Measurements from ENCODE around the gene LLGL2. TPM values are rescaled to one million over a fixed set of nuclear protein-coding genes. Genes with fewer than 3 reads are reported as not detected.

LLGL2 gene
- total and polyA plus RNA-seq, 10 of the 15 experiments (the other 5 are each of a cell fraction or from before 2014, with no cell fraction given): 0.21 to 9.9 (median 4.5) TPM

- no peak overlapping the region for H2AFZ ChIP-seq (ENCODE audit: control insufficient read depth, low read depth, low read length)
- no peaks in the 10 kb centered on the region for H4K20me1 ChIP-seq (ENCODE audit: control insufficient read depth, insufficient read depth)
- no peak overlapping the region for H3K9ac ChIP-seq (ENCODE audit: control insufficient read depth, insufficient read depth, low read length)
- in situ Hi-C loops (cut with MboI) (no loop called here), intact Hi-C loops (cut with micrococcal nuclease; ENCODE audit: unreplicated experiment) (no loop called here)
- ChIA-PET CTCF (no interaction called here), POLR2A (interaction anchor here (0.7 kb wide), 1 partner anchor 518 kb away, joined by 3 read pairs; no protein-coding TSS in a partner anchor), SMC1A (ENCODE audit: uncharacterized antibody, unreplicated experiment) (no interaction called here), RAD21 (ENCODE audit: unreplicated experiment) (interaction anchor here (1.1 kb wide), 1 partner anchor 222 kb away, joined by 5 read pairs; no protein-coding TSS in a partner anchor)
- 62% methylated on average over 19 of the region's 19 CpGs for WGBS (ENCODE audit: insufficient coverage, insufficient replicate concordance, low lambda C conversion rate, missing lambda C conversion rate)
- no peak overlapping the region for H3K4me2 ChIP-seq (ENCODE audit: control insufficient read depth, insufficient read depth)
- no TSS peak for BruUV-seq (replicated peaks)
- peaks cover 0 to 6% of the 10 kb centered on the region in 2 experiments; a peak in 2 of 4 replicates for H3K27me3 ChIP-seq (replicated peaks in 1 of 2; ENCODE audit: control insufficient read depth in 2 of 2, insufficient read depth in 2 of 2, low read length in 1 of 2)
- H3K9me3 ChIP-seq (replicated peaks; ENCODE audit: control insufficient read depth, insufficient read depth, low read length): no peaks in the 10 kb centered on the region
- no peaks in the 10 kb centered on the region for H3K36me3 ChIP-seq (ENCODE audit: control insufficient read depth in 2 of 2, insufficient read depth in 2 of 2, low read length in 1 of 2)
- DNase-seq (ENCODE audit: low read depth, low spot score) (no peak), ATAC-seq (no peak), FAIRE-seq (no peak)
- no peak overlapping the region for H3K4me3 ChIP-seq
- no peak overlapping the region for H3K27ac ChIP-seq (ENCODE audit: control insufficient read depth, insufficient read depth)
- H3K79me2 ChIP-seq (ENCODE audit: control insufficient read depth, insufficient read depth, low read length): no peaks in the 10 kb centered on the region
- peaks cover 17% of the 10 kb centered on the region for H3K4me1 ChIP-seq (ENCODE audit: control insufficient read depth, insufficient read depth, low read length)
- TF ChIP-seq SUPT20H (IDR thresholded peaks at IDR 0.05; ENCODE audit: borderline replicate concordance, control insufficient read depth, low read depth, low read length) (no peak), BCLAF1 (IDR thresholded peaks at IDR 0.05) (no peak), IKZF2 (IDR thresholded peaks at IDR 0.05) (no peak), JUND (IDR thresholded peaks at IDR 0.05; ENCODE audit: low read depth, low read length) (no peak), MAX (IDR thresholded peaks at IDR 0.05; ENCODE audit: low read depth, low read length) (no peak), BMI1 (IDR thresholded peaks at IDR 0.05; ENCODE audit: borderline replicate concordance) (no peak), RAD51 (IDR thresholded peaks at IDR 0.05) (no peak), RELA (IDR thresholded peaks at IDR 0.05; ENCODE audit: borderline replicate concordance, partially characterized antibody) (no peak), TCF12 (IDR thresholded peaks at IDR 0.05; ENCODE audit: low read depth, low read length) (no peak), EP300 (IDR thresholded peaks at IDR 0.05; ENCODE audit: borderline replicate concordance in 1 of 2, control insufficient read depth in 1 of 2, low read depth in 2 of 2, low read length in 2 of 2) (no peak)
- TF ChIP-seq, protein P1, sequence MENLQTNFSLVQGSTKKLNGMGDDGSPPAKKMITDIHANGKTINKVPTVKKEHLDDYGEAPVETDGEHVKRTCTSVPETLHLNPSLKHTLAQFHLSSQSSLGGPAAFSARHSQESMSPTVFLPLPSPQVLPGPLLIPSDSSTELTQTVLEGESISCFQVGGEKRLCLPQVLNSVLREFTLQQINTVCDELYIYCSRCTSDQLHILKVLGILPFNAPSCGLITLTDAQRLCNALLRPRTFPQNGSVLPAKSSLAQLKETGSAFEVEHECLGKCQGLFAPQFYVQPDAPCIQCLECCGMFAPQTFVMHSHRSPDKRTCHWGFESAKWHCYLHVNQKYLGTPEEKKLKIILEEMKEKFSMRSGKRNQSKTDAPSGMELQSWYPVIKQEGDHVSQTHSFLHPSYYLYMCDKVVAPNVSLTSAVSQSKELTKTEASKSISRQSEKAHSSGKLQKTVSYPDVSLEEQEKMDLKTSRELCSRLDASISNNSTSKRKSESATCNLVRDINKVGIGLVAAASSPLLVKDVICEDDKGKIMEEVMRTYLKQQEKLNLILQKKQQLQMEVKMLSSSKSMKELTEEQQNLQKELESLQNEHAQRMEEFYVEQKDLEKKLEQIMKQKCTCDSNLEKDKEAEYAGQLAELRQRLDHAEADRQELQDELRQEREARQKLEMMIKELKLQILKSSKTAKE (IDR thresholded peaks at IDR 0.05; ENCODE audit: low read depth, poor library complexity, severe bottlenecking): no peak
- TF ChIP-seq, protein P2, sequence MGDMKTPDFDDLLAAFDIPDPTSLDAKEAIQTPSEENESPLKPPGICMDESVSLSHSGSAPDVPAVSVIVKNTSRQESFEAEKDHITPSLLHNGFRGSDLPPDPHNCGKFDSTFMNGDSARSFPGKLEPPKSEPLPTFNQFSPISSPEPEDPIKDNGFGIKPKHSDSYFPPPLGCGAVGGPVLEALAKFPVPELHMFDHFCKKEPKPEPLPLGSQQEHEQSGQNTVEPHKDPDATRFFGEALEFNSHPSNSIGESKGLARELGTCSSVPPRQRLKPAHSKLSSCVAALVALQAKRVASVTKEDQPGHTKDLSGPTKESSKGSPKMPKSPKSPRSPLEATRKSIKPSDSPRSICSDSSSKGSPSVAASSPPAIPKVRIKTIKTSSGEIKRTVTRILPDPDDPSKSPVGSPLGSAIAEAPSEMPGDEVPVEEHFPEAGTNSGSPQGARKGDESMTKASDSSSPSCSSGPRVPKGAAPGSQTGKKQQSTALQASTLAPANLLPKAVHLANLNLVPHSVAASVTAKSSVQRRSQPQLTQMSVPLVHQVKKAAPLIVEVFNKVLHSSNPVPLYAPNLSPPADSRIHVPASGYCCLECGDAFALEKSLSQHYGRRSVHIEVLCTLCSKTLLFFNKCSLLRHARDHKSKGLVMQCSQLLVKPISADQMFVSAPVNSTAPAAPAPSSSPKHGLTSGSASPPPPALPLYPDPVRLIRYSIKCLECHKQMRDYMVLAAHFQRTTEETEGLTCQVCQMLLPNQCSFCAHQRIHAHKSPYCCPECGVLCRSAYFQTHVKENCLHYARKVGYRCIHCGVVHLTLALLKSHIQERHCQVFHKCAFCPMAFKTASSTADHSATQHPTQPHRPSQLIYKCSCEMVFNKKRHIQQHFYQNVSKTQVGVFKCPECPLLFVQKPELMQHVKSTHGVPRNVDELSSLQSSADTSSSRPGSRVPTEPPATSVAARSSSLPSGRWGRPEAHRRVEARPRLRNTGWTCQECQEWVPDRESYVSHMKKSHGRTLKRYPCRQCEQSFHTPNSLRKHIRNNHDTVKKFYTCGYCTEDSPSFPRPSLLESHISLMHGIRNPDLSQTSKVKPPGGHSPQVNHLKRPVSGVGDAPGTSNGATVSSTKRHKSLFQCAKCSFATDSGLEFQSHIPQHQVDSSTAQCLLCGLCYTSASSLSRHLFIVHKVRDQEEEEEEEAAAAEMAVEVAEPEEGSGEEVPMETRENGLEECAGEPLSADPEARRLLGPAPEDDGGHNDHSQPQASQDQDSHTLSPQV (IDR thresholded peaks at IDR 0.05): no peak
Measured at GRCh38 chr17:75530837-75531720, 5.6 kb downstream of the LLGL2 start.
